NCI-H748 (cell line): ENCODE results near the gene SND1.
"Not testable (repeated sequence)": the region's sequence is repeated elsewhere in the genome, so short reads cannot be mapped to it uniquely, and the experiment has no call there.

ENCODE experiments used
- DNase-seq: peaks from one replicate; lab custom pipeline; 2025; ENCODE audit not compliant: unreplicated experiment; lab: John Stamatoyannopoulos, UW

The SND1 gene

GRCh38 chr7:127824682-127825081, 172.7 kb downstream of the SND1 start:
- no peak for DNase-seq

DNA sequence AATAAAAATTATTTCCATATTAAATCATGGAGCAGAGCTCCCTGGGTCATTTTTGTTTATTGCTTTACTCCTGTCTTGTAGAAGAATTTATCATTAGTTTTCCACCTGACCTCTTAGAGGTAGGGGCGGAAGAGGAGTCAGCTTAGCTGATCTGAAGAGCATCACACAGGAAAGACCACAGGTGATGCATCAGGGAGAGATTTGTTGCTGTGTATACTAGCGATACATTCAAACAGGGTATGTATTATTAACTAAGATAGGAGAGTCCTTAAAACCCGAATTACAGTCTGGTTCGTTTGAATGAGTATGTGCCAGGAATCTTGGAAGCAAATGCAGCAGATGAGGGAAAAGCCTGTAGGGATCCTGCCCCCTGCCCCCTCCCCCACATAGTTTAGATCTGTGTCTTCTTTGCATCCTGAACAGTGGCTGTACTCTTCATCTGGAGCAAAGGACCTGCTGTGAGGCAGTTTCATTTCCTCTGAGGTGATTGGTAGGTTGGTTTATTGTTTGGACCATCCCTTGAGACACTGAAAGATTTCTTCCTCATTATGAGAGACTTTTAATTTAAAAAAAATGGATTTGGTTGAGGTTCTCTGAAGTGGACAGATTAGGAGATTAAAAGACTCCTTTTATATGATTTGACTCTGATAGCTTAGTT, 177.0 kb downstream of the SND1 start:
- DNase-seq: no peak

DNA sequence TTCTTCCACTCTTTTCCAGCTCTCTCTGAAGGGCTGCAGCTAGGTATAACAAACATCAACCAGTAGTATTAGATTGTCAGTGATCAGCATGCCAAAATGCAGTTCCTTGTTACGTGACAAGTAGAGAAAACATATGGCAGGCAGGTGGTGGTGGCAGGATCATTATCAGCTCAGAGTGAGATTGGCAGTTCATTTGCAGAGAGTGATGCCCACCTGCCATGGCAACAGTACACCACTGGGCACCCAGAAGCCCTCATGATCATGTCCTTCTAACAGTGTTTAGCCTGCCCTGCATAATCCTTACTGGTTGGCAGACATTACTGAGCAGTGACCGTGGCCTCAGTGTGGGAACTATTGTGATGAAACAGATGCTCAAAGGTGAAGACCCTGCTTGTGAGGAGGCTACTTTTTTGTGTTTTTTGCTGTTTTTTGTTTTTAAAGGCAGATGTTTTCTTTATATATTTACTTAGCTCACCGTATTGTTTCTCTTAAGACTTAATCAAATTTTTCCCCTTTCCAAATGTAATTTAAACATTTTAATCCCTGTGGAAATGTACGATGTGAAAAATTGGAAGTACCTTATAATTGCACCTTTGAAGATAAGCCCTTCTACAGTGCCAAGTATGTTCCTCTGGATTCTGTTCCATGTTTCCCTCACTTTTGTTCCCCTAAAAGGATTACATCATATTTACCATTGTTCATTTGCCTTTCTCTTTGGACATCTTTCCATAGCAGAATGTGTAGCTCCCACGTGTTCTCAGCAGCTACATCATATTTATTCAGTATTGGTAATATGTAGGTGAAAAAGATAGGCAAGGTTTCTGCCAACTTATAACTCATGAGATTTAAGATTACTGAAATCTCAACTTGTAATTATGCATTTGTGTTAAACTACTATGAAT, 179.6 kb downstream of the SND1 start:
- peak; percentile 25 for DNase-seq

GRCh38 chr7:127832592-127832991, 180.6 kb downstream of the SND1 start:
- DNase-seq: no peak

DNA sequence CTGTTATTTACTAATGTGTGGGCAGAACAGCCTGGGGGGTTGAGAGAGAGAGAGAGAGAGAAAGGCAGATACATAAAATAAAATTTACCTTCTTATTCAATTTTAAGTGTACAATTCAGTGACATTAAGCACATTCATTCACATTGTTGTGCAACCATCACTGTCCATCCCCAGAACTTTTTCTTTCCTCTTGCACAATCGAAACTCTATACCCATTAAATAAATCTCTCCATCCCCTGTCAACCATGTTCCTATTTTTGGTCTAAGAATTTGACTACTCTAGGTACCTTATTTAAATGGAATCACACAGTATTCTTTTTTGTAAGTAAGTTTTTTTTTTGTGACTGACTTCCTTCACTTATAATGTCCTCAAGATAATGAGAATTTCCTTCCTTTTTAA, 181.6 kb downstream of the SND1 start:
- DNase-seq: no peak

DNA sequence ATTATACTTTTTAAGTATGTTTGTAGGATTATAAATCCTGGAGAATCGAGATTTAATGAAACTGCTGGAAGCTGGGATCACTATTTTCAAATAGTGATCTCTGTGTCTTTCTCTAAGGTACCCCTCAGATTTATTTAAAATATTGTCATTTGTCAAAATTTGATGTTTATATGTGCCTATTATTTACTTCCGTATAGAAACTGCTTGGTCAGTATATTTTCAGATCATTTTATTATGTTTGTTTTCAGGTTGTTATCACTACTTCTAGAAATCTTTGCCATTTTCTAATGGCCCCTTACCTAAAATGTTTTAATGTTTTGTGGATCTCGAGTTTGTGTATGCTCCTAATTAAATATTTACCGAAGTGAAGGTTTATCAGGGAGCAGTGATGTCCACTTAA, 183.7 kb downstream of the SND1 start:
- DNase-seq: no peak

- not testable (repeated sequence) for DNase-seq
Observed at GRCh38 chr7:127837816-127838410, 185.9 kb downstream of the SND1 start.

GRCh38 chr7:127838816-127839415, 186.9 kb downstream of the SND1 start:
- DNase-seq: no peak

DNA sequence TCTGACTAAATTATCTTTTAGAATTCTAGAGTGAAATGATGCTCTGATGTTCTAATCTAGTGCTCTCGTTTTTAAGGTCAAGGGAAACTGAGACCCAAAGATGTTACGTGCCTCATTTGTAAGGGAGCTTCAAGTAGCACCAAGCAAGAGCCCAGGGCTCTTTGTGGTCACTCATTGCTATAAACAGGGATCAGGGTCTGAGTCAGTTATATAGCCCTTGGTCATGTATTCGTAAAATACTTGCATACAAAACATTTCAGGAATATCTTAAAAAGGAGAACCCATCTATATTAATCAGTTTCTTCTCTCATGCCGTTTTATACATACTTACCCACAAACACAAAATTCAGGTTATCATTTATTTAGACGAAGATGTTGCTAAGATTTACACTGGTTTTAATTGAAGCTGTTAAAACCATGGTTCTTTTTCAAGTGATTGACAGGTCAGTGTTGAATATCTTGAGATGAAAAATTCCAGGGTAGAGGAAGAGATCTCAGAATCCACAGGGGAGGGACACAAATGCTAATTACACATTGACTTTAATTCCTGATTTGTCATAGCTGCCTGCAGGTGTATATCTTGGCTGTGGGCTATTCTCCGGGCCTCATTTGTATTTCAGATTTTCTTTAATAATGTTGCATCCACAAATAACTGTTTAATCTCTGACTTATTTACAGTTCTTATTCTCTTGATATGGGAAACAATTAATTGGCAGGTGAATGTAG, 188.4 kb downstream of the SND1 start:
- DNase-seq: no peak

DNA sequence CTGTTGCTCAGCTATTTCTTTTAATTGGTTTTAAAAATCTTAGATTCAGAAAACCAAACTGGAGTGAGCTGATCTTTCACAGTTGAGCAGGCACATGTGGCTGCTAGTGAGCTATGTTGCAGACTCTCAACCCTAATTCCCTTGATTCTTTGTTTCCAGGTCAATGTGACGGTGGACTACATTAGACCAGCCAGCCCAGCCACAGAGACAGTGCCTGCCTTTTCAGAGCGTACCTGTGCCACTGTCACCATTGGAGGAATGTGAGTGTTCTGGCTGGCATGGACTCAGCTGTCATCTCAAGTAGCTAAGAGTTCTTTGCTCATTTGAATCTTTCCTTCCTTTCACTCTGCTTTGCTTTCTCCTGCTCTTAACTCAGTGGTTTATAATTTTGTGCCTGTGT, 192.2 kb downstream of the SND1 start:
- no peak for DNase-seq

DNA sequence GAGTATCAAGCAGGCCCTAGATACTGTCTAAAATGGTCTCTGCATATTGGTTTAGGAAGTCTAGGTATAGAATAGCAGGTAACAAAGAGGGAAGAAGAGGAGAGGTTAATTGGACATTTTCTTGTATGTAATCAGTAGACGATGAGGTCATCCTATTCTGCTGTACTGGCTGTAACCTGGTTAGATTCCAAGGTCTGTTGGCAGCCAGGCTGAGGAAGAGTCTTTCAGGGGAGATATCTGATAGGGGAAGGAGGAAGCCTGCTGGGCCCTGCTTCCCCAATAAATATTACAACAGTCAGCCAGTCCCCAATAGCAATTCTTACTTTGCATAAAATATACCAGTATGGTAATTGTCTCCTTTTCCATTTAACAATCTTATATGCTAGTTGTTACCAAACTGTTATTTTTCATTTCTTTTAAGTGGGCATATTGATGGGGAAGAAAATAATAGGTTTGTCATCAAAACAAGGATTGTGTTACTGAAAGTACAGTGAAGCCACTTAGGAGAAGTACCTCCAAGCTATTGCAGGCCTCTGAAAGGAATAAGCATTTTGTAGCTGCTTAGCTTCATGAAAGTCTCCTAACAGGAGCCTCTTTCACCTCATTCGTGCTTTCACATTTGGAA, 192.8 kb downstream of the SND1 start:
- DNase-seq: no peak

GRCh38 chr7:127845522-127846214, 193.7 kb downstream of the SND1 start:
- no peak for DNase-seq

GRCh38 chr7:127847641-127848040, 195.6 kb downstream of the SND1 start:
- DNase-seq: no peak

GRCh38 chr7:127848241-127848640, 196.2 kb downstream of the SND1 start:
- peak; percentile 38 for DNase-seq

DNA sequence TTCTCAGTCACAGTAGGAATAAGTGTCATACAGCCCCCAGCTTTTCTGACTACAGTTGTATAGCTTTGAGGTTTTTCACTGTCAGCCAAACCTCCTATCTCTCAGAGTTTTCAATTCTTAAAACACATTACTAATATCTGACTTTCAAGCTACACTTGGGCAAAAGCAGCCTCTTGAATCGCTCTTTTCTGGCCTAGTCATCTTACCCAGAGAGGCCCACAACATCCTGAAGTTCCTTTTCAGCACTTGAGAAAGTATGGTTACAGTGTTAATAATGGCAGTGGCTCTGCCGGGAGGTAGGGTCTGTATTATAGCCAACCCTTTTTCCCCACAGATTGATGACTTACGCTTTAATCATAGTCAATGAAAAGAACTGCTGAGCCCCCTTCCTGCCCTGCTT, 198.2 kb downstream of the SND1 start:
- no peak for DNase-seq

DNA sequence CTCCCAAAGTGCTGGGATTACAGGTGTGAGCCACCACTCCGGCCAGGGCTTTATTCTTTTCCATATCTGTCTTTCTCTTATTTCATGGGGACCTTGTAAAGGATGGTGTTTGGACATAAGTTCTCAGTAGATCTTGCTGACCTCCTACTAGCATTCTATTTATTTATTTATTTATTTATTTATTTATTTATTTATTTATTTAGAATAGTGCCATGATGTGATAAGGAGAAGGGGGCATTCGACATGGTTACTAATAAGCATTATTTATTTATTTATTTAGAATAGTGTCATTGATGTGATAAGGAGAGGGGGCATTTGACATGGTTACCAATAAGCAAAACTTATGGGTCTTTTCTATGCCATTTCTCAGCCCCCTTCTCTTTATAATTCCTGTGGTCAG, 202.4 kb downstream of the SND1 start:
- no peak for DNase-seq

DNA sequence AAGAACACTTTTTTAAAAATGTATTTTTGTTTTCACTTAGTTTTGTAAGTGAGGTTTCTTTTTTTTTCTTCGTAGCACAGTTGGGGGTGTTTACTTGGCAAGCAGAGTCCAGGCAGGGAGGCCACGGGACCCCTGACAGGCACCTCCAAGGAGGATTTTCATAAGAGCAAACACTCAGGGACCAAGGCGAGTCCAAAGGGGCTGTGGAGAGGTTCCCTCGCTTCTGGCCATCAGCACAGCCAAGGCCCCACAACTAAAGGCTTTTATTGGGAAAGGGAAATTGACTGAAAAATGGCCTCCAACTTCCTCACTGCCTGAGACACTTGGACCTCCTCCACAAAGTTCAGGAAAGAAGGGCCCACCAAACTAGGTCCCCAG, 205.5 kb downstream of the SND1 start:
- no peak for DNase-seq

GRCh38 chr7:127858091-127858914, 206.3 kb downstream of the SND1 start:
- DNase-seq: no peak

GRCh38 chr7:127858915-127859189, 206.9 kb downstream of the SND1 start:
- no peak for DNase-seq
